HepG2 (cell line): Measurements from ENCODE around the gene ACER3. TPM values are rescaled to one million over a fixed set of nuclear protein-coding genes. Genes with fewer than 3 reads are reported as not detected.

Experiments used
- ATAC-seq: fragments of 200-7000 bp; cut with Tn5 transposase; 3 replicates; pipeline ENCODE4 v1.9.1; 2020; ENCODE audit warnings: mild to moderate bottlenecking, moderate library complexity
- BruUV-seq: library from RNA; stranded (reverse); fragments of 400-500 nt; replicated peaks from 2 replicates; lab custom pipeline; 2021; lab: Mats Ljungman, UMichigan
- CTCF ChIA-PET: fragments of 300-600 bp; formaldehyde crosslinking; extraction: SDS; loops from one replicate; lab custom pipeline; 2021; ENCODE audit warnings: low total read pairs, inconsistent platforms, low intra/inter-chr PET ratio; lab: Yijun Ruan, JAX
- POLR2A ChIA-PET: fragments of 350-600 bp; sonication (Branson Sonifier 250); formaldehyde crosslinking; loops from one replicate; lab custom pipeline; 2020; ENCODE audit warnings: antibody characterized with exemption, inconsistent platforms; lab: Yijun Ruan, JAX
- DNase-seq: peaks from one replicate; pipeline ENCODE4 v3.0.0-alpha.2; 2015; ENCODE audit warnings: low spot score
- FAIRE-seq: peaks from 3 replicates; lab custom pipeline; 2011; peaks lifted over from hg19 to GRCh38; lab: Jason Lieb, UNC
- H2AFZ ChIP-seq: one replicate; pipeline ENCODE4 v1.6.1; 2011; ENCODE audit warnings: low read length, inconsistent platforms
- H3K27ac ChIP-seq: fragments of 300-600 bp; 3 replicates; pipeline ENCODE4 v1.8.0; 2011; ENCODE audit warnings: mixed run types, mild to moderate bottlenecking, mixed read lengths, low read length, inconsistent platforms; ENCODE audit not compliant: insufficient read depth; ENCODE audit errors: extremely low read length
- H3K27me3 ChIP-seq, 2 experiments: fragments of 200-600 bp in 1 of 2; 2 replicates in 1 of 2; 3 replicates in 1 of 2; pipeline versions ENCODE4 v1.6.0 to v1.8.0; 2011; ENCODE audit warnings: low read length in 2 of 2, mild to moderate bottlenecking in 2 of 2, moderate library complexity in 2 of 2, inconsistent platforms in 1 of 2; ENCODE audit not compliant: insufficient read depth in 2 of 2, control insufficient read depth in 1 of 2
- H3K36me3 ChIP-seq, 2 experiments: fragments of 200-600 bp in 1 of 2; replicated peaks in 1 of 2; 2 replicates in 1 of 2; 3 replicates in 1 of 2; pipeline versions ENCODE4 v1.5.1 to v1.8.0; 2011; ENCODE audit warnings: low read length in 2 of 2, inconsistent platforms in 1 of 2; ENCODE audit not compliant: insufficient read depth in 2 of 2, control insufficient read depth in 1 of 2
- H3K4me1 ChIP-seq: 2 replicates; pipeline ENCODE4 v1.5.1; 2012; ENCODE audit warnings: low read length, inconsistent platforms; ENCODE audit not compliant: insufficient read depth
- H3K4me2 ChIP-seq: 2 replicates; pipeline ENCODE4 v1.6.0; 2011; ENCODE audit warnings: low read depth, low read length, inconsistent platforms
- H3K4me3 ChIP-seq, 3 experiments: fragments of 200-600 bp in 1 of 3; sonication (generic), shearing (Covaris generic) in 1 of 3; replicated peaks in 1 of 3; 2 replicates each; pipeline ENCODE4 v1.5.1; 2011 to 2016; ENCODE audit warnings: low read length in 3 of 3, inconsistent platforms in 2 of 3, low read depth in 2 of 3, mild to moderate bottlenecking in 2 of 3, control low read depth in 1 of 3, mixed read lengths in 1 of 3; ENCODE audit not compliant: insufficient read depth in 1 of 3
- H3K79me2 ChIP-seq: one replicate; pipeline ENCODE4 v1.6.1; 2011; ENCODE audit warnings: low read length, inconsistent platforms; ENCODE audit not compliant: insufficient read depth
- H3K9ac ChIP-seq: 2 replicates; pipeline ENCODE4 v1.6.0; 2011; ENCODE audit warnings: mild to moderate bottlenecking, low read depth, low read length, inconsistent platforms; ENCODE audit not compliant: insufficient read depth
- H3K9me3 ChIP-seq: 2 replicates; pipeline ENCODE4 v1.5.1; 2012; ENCODE audit warnings: mild to moderate bottlenecking, low read length
- H4K20me1 ChIP-seq: 2 replicates; pipeline ENCODE4 v1.6.0; 2011; ENCODE audit warnings: inconsistent platforms, mild to moderate bottlenecking, low read length, moderate library complexity; ENCODE audit not compliant: insufficient read depth
- ATF4 ChIP-seq, 2 experiments: fragments of 450-650 bp in 1 of 2; sonication (generic) in 1 of 2; formaldehyde crosslinking; IDR thresholded peaks; 2 replicates each; pipeline versions ENCODE4 v1.5.0 to v1.8.0; 2020 to 2022; ENCODE audit warnings: mild to moderate bottlenecking in 1 of 2, missing genetic modification reagents in 1 of 2
- MIER3 ChIP-seq: IDR thresholded peaks from 2 replicates; pipeline ENCODE4 v1.6.1; 2016; ENCODE audit warnings: missing compliant biosample characterization, borderline replicate concordance
- PHF8 ChIP-seq: sonication (generic); formaldehyde crosslinking; IDR thresholded peaks from 2 replicates; pipeline ENCODE4 v1.5.0; 2020; ENCODE audit warnings: missing genetic modification reagents
- ZBTB39 ChIP-seq: sonication (generic); formaldehyde crosslinking; IDR thresholded peaks from 2 replicates; pipeline ENCODE4 v1.5.0; 2020; ENCODE audit warnings: missing genetic modification reagents
- ZFP91 ChIP-seq: sonication (generic); formaldehyde crosslinking; IDR thresholded peaks from 2 replicates; pipeline ENCODE4 v1.9.0; 2022; ENCODE audit warnings: missing genetic modification reagents, mild to moderate bottlenecking, borderline replicate concordance
- ZNF282 ChIP-seq: fragments of 450-650 bp; IDR thresholded peaks from 2 replicates; pipeline ENCODE4 v1.6.1; 2018; ENCODE audit not compliant: partially characterized antibody
- ZNF292 ChIP-seq: sonication (generic); formaldehyde crosslinking; IDR thresholded peaks from 2 replicates; pipeline ENCODE4 v1.8.1; 2022; ENCODE audit warnings: mild to moderate bottlenecking, low read depth, missing genetic modification reagents, borderline replicate concordance
- ZNF503 ChIP-seq: sonication (generic); formaldehyde crosslinking; IDR thresholded peaks from 2 replicates; pipeline ENCODE4 v1.4.0; 2020; ENCODE audit warnings: missing genetic modification reagents
- ZNF550 ChIP-seq: sonication (generic); formaldehyde crosslinking; IDR thresholded peaks from 2 replicates; pipeline ENCODE4 v1.4.0; 2020; ENCODE audit warnings: mild to moderate bottlenecking, missing genetic modification reagents, borderline replicate concordance
- ZNF614 ChIP-seq: IDR thresholded peaks from 2 replicates; pipeline ENCODE4 v1.6.1; 2018; ENCODE audit warnings: missing biosample characterization, missing genetic modification reagents, inconsistent platforms, borderline replicate concordance
- ZNF674 ChIP-seq: sonication (generic); formaldehyde crosslinking; IDR thresholded peaks from 2 replicates; pipeline ENCODE4 v1.5.0; 2020; ENCODE audit warnings: low read depth, mild to moderate bottlenecking, missing genetic modification reagents
- ZSCAN20 ChIP-seq: sonication (generic); formaldehyde crosslinking; IDR thresholded peaks from 2 replicates; pipeline ENCODE4 v1.4.0; 2020; ENCODE audit warnings: missing genetic modification reagents, mild to moderate bottlenecking, borderline replicate concordance
- ZZZ3 ChIP-seq: sonication (generic); formaldehyde crosslinking; IDR thresholded peaks from 2 replicates; pipeline ENCODE4 v1.4.0; 2020; ENCODE audit warnings: missing genetic modification reagents, mild to moderate bottlenecking, borderline replicate concordance
- in situ Hi-C: cut with HindIII; loops from 2 replicates; pipeline ENCODE4 v1.10.0; 2017; ENCODE audit warnings: low pct_unique_long_range_greater_than_20kb; ENCODE audit not compliant: extremely low pct_ligation_motif_present
- intact Hi-C: fragments of 100-400 bp; cut with micrococcal nuclease; formaldehyde crosslinking; loops from one replicate; pipeline ENCODE4 v1.10.0; 2022; ENCODE audit not compliant: unreplicated experiment
- polyA plus RNA-seq, 8 experiments: library from polyadenylated mRNA; depleted of rRNA in 3 of 8; stranded (reverse) in 7 of 8; unstranded in 1 of 8; fragments of >200 nt; fragmentation: Illumina TruSeq in 4 of 8; extraction: Trizol in 4 of 8; gene quantifications; 2 replicates each; pipeline versions ENCODE4 v1.2.1 to v1.2.3, GENCODE V29; 2011 to 2016; ENCODE audit warnings: low read depth in 4 of 8, missing spikeins in 1 of 8, mixed read lengths in 1 of 8; ENCODE audit not compliant: insufficient read depth in 1 of 8
- total RNA-seq, 5 experiments: library from RNA; depleted of rRNA; stranded (reverse); fragments of >200 nt; fragmentation: Illumina TruSeq; extraction: Trizol; gene quantifications; 2 replicates each; pipeline ENCODE4 v1.2.3, GENCODE V29; 2016; ENCODE audit warnings: low read depth in 1 of 5
- TF ChIP-seq, protein P1 (sequence below): sonication (generic); formaldehyde crosslinking; IDR thresholded peaks from 2 replicates; pipeline ENCODE4 v1.5.0; 2020; ENCODE audit warnings: missing genetic modification reagents
- TF ChIP-seq, protein P2 (sequence below): IDR thresholded peaks from 2 replicates; pipeline ENCODE4 v1.6.1; 2016

The ACER3 gene
- total and polyA plus RNA-seq, 2 of the 13 experiments (the other 11 are each of a cell fraction or from before 2014, with no cell fraction given): 6.0 to 9.8 TPM

- TF ChIP-seq ZNF503 (no peak), ZNF614 (no peak), ZFP91 (CRISPR knock-in tag) (no peak)
These were observed 118.1 kb downstream of the ACER3 start (continued) for GRCh38 chr11:76978818-76979217.

DNA sequence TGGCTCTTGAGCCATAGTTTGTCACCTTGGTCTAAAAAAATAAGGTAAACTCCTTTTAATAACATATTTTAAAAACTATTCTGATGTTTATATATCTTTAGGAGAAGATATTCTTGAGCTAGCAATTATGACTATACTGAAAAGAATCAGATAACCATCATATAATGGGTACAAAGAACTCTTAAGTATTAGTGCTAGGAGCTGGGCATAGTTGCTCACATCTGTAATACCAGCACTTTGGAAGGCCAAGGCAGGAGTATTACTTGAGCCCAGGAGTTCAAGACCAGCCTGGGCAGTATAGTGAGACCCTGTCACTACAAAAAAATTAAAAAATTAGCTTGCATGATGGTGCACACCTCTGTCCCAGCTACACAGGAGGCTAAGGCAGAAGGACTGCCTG, 119.5 kb downstream of the ACER3 start:
- Histone ChIP-seq H3K4me1 (no peaks in the 10 kb centered on the region), H2AFZ (no peak overlapping the region), H3K4me3 (no peak overlapping the region), H3K79me2 (no peaks in the 10 kb centered on the region), H3K9me3 (no peaks in the 10 kb centered on the region), H3K36me3 (no peaks in the 10 kb centered on the region), H3K4me2 (no peak overlapping the region), H3K9ac (no peak overlapping the region), H3K27ac (no peak overlapping the region), H4K20me1 (no peaks in the 10 kb centered on the region), H3K27me3 (no peaks in the 10 kb centered on the region)
- no peak for FAIRE-seq
- ChIA-PET CTCF (no interaction called here), POLR2A (no interaction called here)
- DNase-seq: no peak
- intact Hi-C loops (no loop called here), in situ Hi-C loops (no loop called here)
- no peak for ATAC-seq
- no TSS peak for BruUV-seq
- TF ChIP-seq ZBTB39 (CRISPR knock-in tag) (no peak), ZNF674 (CRISPR knock-in tag) (no peak), ZNF292 (CRISPR knock-in tag) (no peak), ATF4 (CRISPR knock-in tag; IDR thresholded peaks at IDR 0.05) (no peak), ZNF282 (no peak), ZNF550 (no peak), ZSCAN20 (CRISPR knock-in tag) (no peak), ZZZ3 (CRISPR knock-in tag) (no peak), MIER3 (CRISPR knock-in tag) (no peak), PHF8 (CRISPR knock-in tag) (no peak)
- TF ChIP-seq, protein P1, sequence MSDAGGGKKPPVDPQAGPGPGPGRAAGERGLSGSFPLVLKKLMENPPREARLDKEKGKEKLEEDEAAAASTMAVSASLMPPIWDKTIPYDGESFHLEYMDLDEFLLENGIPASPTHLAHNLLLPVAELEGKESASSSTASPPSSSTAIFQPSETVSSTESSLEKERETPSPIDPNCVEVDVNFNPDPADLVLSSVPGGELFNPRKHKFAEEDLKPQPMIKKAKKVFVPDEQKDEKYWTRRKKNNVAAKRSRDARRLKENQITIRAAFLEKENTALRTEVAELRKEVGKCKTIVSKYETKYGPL (CRISPR knock-in tag): no peak
- TF ChIP-seq, protein P2, sequence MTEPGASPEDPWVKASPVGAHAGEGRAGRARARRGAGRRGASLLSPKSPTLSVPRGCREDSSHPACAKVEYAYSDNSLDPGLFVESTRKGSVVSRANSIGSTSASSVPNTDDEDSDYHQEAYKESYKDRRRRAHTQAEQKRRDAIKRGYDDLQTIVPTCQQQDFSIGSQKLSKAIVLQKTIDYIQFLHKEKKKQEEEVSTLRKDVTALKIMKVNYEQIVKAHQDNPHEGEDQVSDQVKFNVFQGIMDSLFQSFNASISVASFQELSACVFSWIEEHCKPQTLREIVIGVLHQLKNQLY: no peak
